ENCODE data around the gene KASH5. TPM values are rescaled to one million over a fixed set of nuclear protein-coding genes. Genes with fewer than 3 reads are reported as not detected.

The KASH5 gene, protein sequence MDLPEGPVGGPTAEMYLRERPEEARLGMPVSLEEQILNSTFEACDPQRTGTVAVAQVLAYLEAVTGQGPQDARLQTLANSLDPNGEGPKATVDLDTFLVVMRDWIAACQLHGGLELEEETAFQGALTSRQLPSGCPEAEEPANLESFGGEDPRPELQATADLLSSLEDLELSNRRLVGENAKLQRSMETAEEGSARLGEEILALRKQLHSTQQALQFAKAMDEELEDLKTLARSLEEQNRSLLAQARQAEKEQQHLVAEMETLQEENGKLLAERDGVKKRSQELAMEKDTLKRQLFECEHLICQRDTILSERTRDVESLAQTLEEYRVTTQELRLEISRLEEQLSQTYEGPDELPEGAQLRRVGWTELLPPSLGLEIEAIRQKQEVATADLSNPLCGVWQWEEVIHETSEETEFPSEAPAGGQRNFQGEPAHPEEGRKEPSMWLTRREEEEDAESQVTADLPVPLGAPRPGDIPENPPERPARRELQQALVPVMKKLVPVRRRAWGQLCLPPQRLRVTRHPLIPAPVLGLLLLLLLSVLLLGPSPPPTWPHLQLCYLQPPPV
- total RNA-seq (2014; rRNA removed; shearing (Covaris generic)) (not detected in 2 replicates), polyA plus RNA-seq (2016; fragmentation: Nextera tagmentation; extraction: Ambion mirVana) (0.44 TPM in 1 of 2 replicates, not detected in the other)
- long read RNA-seq: 0 reads

DNA sequence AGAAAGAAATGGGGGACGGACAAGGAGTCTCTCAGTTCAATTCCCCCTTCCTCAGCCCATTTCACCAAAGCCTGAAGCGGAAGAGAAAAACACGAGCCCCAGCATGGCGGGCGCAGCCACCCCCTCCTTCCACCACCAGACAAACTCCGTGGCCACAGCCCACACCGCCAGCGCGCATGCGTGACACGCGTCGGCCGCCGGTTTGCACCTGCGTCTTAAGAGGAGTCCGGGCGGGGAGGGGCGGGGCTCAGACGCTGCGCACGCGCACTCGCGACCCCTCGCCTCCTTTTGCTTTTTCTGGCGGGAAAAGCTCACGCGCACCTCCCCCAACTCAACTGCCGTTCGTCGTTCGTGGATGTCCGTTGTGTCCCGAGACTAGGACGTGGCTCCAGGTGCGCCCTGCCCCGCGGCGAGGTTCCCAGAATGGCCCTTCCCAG, at the start of gene KASH5:
TSS of gene KASH5 (plus strand) at position 314 of the 437 bp plus-strand sequence. CDS start 2,635 bp downstream, outside the sequence.
- H3K27me3 ChIP-seq (ENCODE audit: insufficient read depth): no peaks in the 10 kb centered on the region
- H3F3A ChIP-seq (replicated peaks; ENCODE audit: low read depth): 0 out of 2 replicates have a peak, but pooled peaks cover 3% of the 10 kb centered on the region
- H3K79me2 ChIP-seq (replicated peaks; ENCODE audit: insufficient read depth): no peaks in the 10 kb centered on the region
- no peaks in the 10 kb centered on the region for H3K9me2 ChIP-seq (ENCODE audit: insufficient read depth)
- H2AFZ ChIP-seq: peak within 1 kb of the TSS; percentile 86; the same call in 1 of the 2 replicates
- peak; percentile 62 for DNase-seq (ENCODE audit: low spot score)
- no peaks in the 10 kb centered on the region for H4K20me1 ChIP-seq (replicated peaks; ENCODE audit: insufficient read depth)
- no peak within 1 kb of the TSS for H3K4me2 ChIP-seq
- H3K4me1 ChIP-seq (ENCODE audit: insufficient read depth): no peaks in the 10 kb centered on the region
- H3K36me3 ChIP-seq (ENCODE audit: insufficient read depth): no peaks in the 10 kb centered on the region
- ATAC-seq: no peak
- H3K27ac ChIP-seq (ENCODE audit: low read depth): no peak within 1 kb of the TSS
- H3K36me3 Mint-ChIP-seq (ENCODE audit: low read depth): no peaks in the 10 kb centered on the region; the same call in 2 of the 3 replicates
- no peak for TF ChIP-seq STAT1 (IDR thresholded peaks at IDR 0.05; ENCODE audit: unreplicated experiment)
- H3K4me1 Mint-ChIP-seq: peaks cover 6% of the 10 kb centered on the region
- no peak within 1 kb of the TSS; the same call in 2 of the 3 replicates for H3K4me3 Mint-ChIP-seq
- 0 out of 3 replicates have a peak, but pooled peaks cover 2% of the 10 kb centered on the region for H3K9me3 Mint-ChIP-seq
- no peak within 1 kb of the TSS for H3K27ac Mint-ChIP-seq
- H3K27me3 Mint-ChIP-seq (ENCODE audit: insufficient read depth, low read depth, poor library complexity): peaks cover 15% of the 10 kb centered on the region
- no peak within 1 kb of the TSS for H3K4me3 ChIP-seq

GRCh38 chr19:49338691-49339300, 49.3 kb upstream of the KASH5 start:
- peaks cover 10% of the 10 kb centered on the region; the same call in 1 of the 2 replicates for H3F3A ChIP-seq (replicated peaks; ENCODE audit: low read depth)
- peaks cover 36% of the 10 kb centered on the region for H3K27me3 Mint-ChIP-seq (ENCODE audit: insufficient read depth, low read depth, poor library complexity)
- peak overlapping the region; percentile 95 for H3K27ac Mint-ChIP-seq
- no peaks in the 10 kb centered on the region for H3K79me2 ChIP-seq (replicated peaks; ENCODE audit: insufficient read depth)
- peak overlapping the region; percentile 57 for H3K4me3 ChIP-seq
- no peaks in the 10 kb centered on the region for H3K9me2 ChIP-seq (ENCODE audit: insufficient read depth)
- peaks cover 41% of the 10 kb centered on the region for H3K36me3 Mint-ChIP-seq (ENCODE audit: low read depth)
- H3K4me3 Mint-ChIP-seq: peak overlapping the region; percentile 73
- peaks cover 15% of the 10 kb centered on the region for H3K4me1 ChIP-seq (ENCODE audit: insufficient read depth)
- ATAC-seq: peak; percentile 69
- DNase-seq (ENCODE audit: low spot score): peak; percentile 99
- H4K20me1 ChIP-seq (replicated peaks; ENCODE audit: insufficient read depth): peaks cover 8% of the 10 kb centered on the region; the same call in 1 of the 2 replicates
- H3K9me3 Mint-ChIP-seq: no peaks in the 10 kb centered on the region; the same call in 1 of the 3 replicates
- H3K27me3 ChIP-seq (ENCODE audit: insufficient read depth): peaks cover 24% of the 10 kb centered on the region
- H3K4me1 Mint-ChIP-seq: peaks cover 24% of the 10 kb centered on the region
- peaks cover 17% of the 10 kb centered on the region; the same call in 1 of the 2 replicates for H3K36me3 ChIP-seq (ENCODE audit: insufficient read depth)
- peak overlapping the region; percentile 81 for H3K27ac ChIP-seq (ENCODE audit: low read depth)
- no peak overlapping the region for H2AFZ ChIP-seq
- TF ChIP-seq, protein P1, sequence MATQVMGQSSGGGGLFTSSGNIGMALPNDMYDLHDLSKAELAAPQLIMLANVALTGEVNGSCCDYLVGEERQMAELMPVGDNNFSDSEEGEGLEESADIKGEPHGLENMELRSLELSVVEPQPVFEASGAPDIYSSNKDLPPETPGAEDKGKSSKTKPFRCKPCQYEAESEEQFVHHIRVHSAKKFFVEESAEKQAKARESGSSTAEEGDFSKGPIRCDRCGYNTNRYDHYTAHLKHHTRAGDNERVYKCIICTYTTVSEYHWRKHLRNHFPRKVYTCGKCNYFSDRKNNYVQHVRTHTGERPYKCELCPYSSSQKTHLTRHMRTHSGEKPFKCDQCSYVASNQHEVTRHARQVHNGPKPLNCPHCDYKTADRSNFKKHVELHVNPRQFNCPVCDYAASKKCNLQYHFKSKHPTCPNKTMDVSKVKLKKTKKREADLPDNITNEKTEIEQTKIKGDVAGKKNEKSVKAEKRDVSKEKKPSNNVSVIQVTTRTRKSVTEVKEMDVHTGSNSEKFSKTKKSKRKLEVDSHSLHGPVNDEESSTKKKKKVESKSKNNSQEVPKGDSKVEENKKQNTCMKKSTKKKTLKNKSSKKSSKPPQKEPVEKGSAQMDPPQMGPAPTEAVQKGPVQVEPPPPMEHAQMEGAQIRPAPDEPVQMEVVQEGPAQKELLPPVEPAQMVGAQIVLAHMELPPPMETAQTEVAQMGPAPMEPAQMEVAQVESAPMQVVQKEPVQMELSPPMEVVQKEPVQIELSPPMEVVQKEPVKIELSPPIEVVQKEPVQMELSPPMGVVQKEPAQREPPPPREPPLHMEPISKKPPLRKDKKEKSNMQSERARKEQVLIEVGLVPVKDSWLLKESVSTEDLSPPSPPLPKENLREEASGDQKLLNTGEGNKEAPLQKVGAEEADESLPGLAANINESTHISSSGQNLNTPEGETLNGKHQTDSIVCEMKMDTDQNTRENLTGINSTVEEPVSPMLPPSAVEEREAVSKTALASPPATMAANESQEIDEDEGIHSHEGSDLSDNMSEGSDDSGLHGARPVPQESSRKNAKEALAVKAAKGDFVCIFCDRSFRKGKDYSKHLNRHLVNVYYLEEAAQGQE (IDR thresholded peaks at IDR 0.05; ENCODE audit: unreplicated experiment): no peak
- peak; percentile 64 for TF ChIP-seq POLR2AphosphoS5 (IDR thresholded peaks at IDR 0.05; ENCODE audit: low read depth)
- peak overlapping the region; percentile 90 for H3K4me2 ChIP-seq

All from GM23338 (cell line).